H1 (cell line): ENCODE measurements around the gene TIGD2. TPM values are rescaled to one million over a fixed set of nuclear protein-coding genes. Genes with fewer than 3 reads are reported as not detected.

Experiments used
- CTCF ChIA-PET: fragments of 300-600 bp; sonication (Branson Sonifier 250); formaldehyde crosslinking; loops from one replicate; lab custom pipeline; 2021; ENCODE audit not compliant: partially characterized antibody; lab: Charles Lee
- POLR2A ChIA-PET: fragments of 300-600 bp; sonication (Branson Sonifier 250); formaldehyde crosslinking; loops from one replicate; lab custom pipeline; 2021; ENCODE audit warnings: inconsistent platforms; ENCODE audit not compliant: partially characterized antibody; lab: Charles Lee
- DNase-seq, 2 experiments: peaks; one replicate each; pipeline versions ENCODE4 v3.0.0 to v3.0.0-alpha.2; 2010 to 2022; ENCODE audit warnings: low spot score in 2 of 2, low read depth in 1 of 2, mixed read lengths in 1 of 2
- FAIRE-seq: peaks from 2 replicates; lab custom pipeline; 2011; peaks lifted over from hg19 to GRCh38; lab: Jason Lieb, UNC
- H2AFZ ChIP-seq: 2 replicates; pipeline ENCODE4 v1.8.1; 2012; ENCODE audit warnings: low read length, inconsistent platforms
- H2AK5ac ChIP-seq: 2 replicates; pipeline ENCODE4 v1.6.1; 2013; ENCODE audit warnings: low read depth, low read length
- H2BK120ac ChIP-seq: replicated peaks from 2 replicates; pipeline ENCODE3; 2013; ENCODE audit warnings: low read depth, low read length, inconsistent platforms
- H2BK12ac ChIP-seq: 2 replicates; pipeline ENCODE4 v1.6.1; 2013; ENCODE audit warnings: low read depth, low read length
- H2BK15ac ChIP-seq: 2 replicates; pipeline ENCODE4 v1.6.1; 2013; ENCODE audit warnings: low read length
- H2BK20ac ChIP-seq: 2 replicates; pipeline ENCODE4 v1.6.1; 2013; ENCODE audit warnings: low read length
- H2BK5ac ChIP-seq: 2 replicates; pipeline ENCODE4 v1.6.1; 2013; ENCODE audit warnings: low read depth, low read length
- H3K14ac ChIP-seq: 2 replicates; pipeline ENCODE4 v1.6.1; 2013; ENCODE audit warnings: inconsistent platforms; ENCODE audit not compliant: insufficient read length
- H3K18ac ChIP-seq: 2 replicates; pipeline ENCODE4 v1.6.1; 2013; ENCODE audit warnings: low read length; ENCODE audit errors: extremely low read depth
- H3K23ac ChIP-seq: 2 replicates; pipeline ENCODE4 v1.6.1; 2013; ENCODE audit warnings: inconsistent platforms; ENCODE audit not compliant: insufficient read length
- H3K23me2 ChIP-seq: 2 replicates; pipeline ENCODE4 v1.6.1; 2013; ENCODE audit warnings: low read depth, low read length
- H3K27ac ChIP-seq: 2 replicates; pipeline ENCODE4 v1.6.1; 2011; ENCODE audit warnings: low read depth, low read length, inconsistent platforms
- H3K27me3 ChIP-seq, 4 experiments: replicated peaks in 1 of 4; 1 replicate in 1 of 4; 2 replicates in 3 of 4; pipeline versions ENCODE4 v1.6.1 to v1.8.1; 2011 to 2013; ENCODE audit warnings: low read length in 3 of 4, mild to moderate bottlenecking in 3 of 4, inconsistent platforms in 2 of 4, mixed read lengths in 2 of 4, moderate library complexity in 1 of 4; ENCODE audit not compliant: control insufficient read depth in 3 of 4, insufficient read depth in 3 of 4; ENCODE audit errors: extremely low read depth in 1 of 4
- H3K36me3 ChIP-seq, 4 experiments: 2 replicates each; pipeline versions ENCODE4 v1.6.1 to v1.8.1; 2011 to 2013; ENCODE audit warnings: mild to moderate bottlenecking in 4 of 4, low read length in 3 of 4, moderate library complexity in 2 of 4, control low read depth in 1 of 4, inconsistent platforms in 1 of 4; ENCODE audit not compliant: insufficient read depth in 4 of 4, control insufficient read depth in 2 of 4
- H3K4ac ChIP-seq: replicated peaks from 2 replicates; pipeline ENCODE3; 2013; ENCODE audit warnings: low read length, low read depth, mixed read lengths, inconsistent platforms; ENCODE audit not compliant: insufficient read length
- H3K4me1 ChIP-seq, 4 experiments: replicated peaks in 1 of 4; 1 replicate in 1 of 4; 2 replicates in 3 of 4; pipeline versions ENCODE4 v1.6.1 to v1.8.1; 2011 to 2013; ENCODE audit warnings: low read length in 3 of 4, inconsistent platforms in 2 of 4, mixed read lengths in 1 of 4; ENCODE audit not compliant: insufficient read depth in 4 of 4, control insufficient read depth in 3 of 4
- H3K4me2 ChIP-seq, 2 experiments: 2 replicates each; pipeline versions ENCODE4 v1.6.1 to v1.8.1; 2011 to 2013; ENCODE audit warnings: low read depth in 2 of 2, low read length in 2 of 2, control low read depth in 1 of 2, inconsistent platforms in 1 of 2, mild to moderate bottlenecking in 1 of 2; ENCODE audit not compliant: insufficient read depth in 1 of 2
- H3K4me3 ChIP-seq, 4 experiments: fragments of 200-600, 300-600 bp in 1 of 4; sonication (generic), shearing (Covaris generic), sonication (Bioruptor Twin) in 1 of 4; 2 replicates each; pipeline versions ENCODE4 v1.5.1 to v1.8.1; 2011 to 2016; ENCODE audit warnings: low read length in 4 of 4, low read depth in 3 of 4, control low read depth in 2 of 4, inconsistent platforms in 2 of 4, mild to moderate bottlenecking in 2 of 4, mixed read lengths in 1 of 4, moderate library complexity in 1 of 4; ENCODE audit not compliant: insufficient read depth in 2 of 4; ENCODE audit errors: extremely low read depth in 1 of 4
- H3K56ac ChIP-seq: replicated peaks from 2 replicates; pipeline ENCODE3; 2013; ENCODE audit warnings: low read depth, mild to moderate bottlenecking, mixed read lengths, low read length, inconsistent platforms; ENCODE audit not compliant: insufficient read length
- H3K79me1 ChIP-seq: 2 replicates; pipeline ENCODE4 v1.6.1; 2013; ENCODE audit warnings: low read depth, low read length, control low read depth
- H3K79me2 ChIP-seq, 2 experiments: 2 replicates each; pipeline versions ENCODE4 v1.6.1 to v1.8.1; 2012 to 2013; ENCODE audit warnings: low read length in 2 of 2, mild to moderate bottlenecking in 2 of 2, inconsistent platforms in 1 of 2; ENCODE audit not compliant: insufficient read depth in 2 of 2, control insufficient read depth in 1 of 2
- H3K9ac ChIP-seq, 4 experiments: replicated peaks in 1 of 4; 1 replicate in 1 of 4; 2 replicates in 3 of 4; pipeline versions ENCODE4 v1.6.1 to v1.8.1; 2011 to 2013; ENCODE audit warnings: low read depth in 3 of 4, low read length in 3 of 4, control low read depth in 2 of 4, mild to moderate bottlenecking in 2 of 4, moderate library complexity in 2 of 4, inconsistent platforms in 1 of 4; ENCODE audit errors: extremely low read depth in 1 of 4
- H3K9me3 ChIP-seq, 2 experiments: 2 replicates each; pipeline versions ENCODE4 v1.6.1 to v1.8.1; 2012 to 2013; ENCODE audit warnings: mild to moderate bottlenecking in 2 of 2, moderate library complexity in 2 of 2, control low read depth in 1 of 2, inconsistent platforms in 1 of 2, low read depth in 1 of 2, low read length in 1 of 2, mixed read lengths in 1 of 2; ENCODE audit not compliant: insufficient read depth in 2 of 2
- H4K20me1 ChIP-seq, 2 experiments: replicated peaks in 1 of 2; 2 replicates each; pipeline versions ENCODE3 to v1.8.1; 2011 to 2013; ENCODE audit warnings: inconsistent platforms in 2 of 2, low read length in 2 of 2, mild to moderate bottlenecking in 1 of 2; ENCODE audit not compliant: insufficient read depth in 2 of 2, control insufficient read depth in 1 of 2
- H4K5ac ChIP-seq: 2 replicates; pipeline ENCODE4 v1.6.1; 2013; ENCODE audit warnings: low read length, low read depth, mixed read lengths, inconsistent platforms; ENCODE audit not compliant: insufficient read length
- H4K8ac ChIP-seq: 2 replicates; pipeline ENCODE4 v1.8.0; 2013; ENCODE audit warnings: mild to moderate bottlenecking, moderate library complexity, low read length, inconsistent platforms; ENCODE audit not compliant: insufficient read depth; ENCODE audit errors: extremely low read depth
- H4K91ac ChIP-seq: replicated peaks from 2 replicates; pipeline ENCODE3; 2013; ENCODE audit warnings: low read length, mixed read lengths, inconsistent platforms; ENCODE audit not compliant: insufficient read length
- CBX5 ChIP-seq: fragments of 300-800, 300-1000 bp; sonication (generic); IDR thresholded peaks from 2 replicates; pipeline ENCODE4 v1.7.1; 2016; ENCODE audit warnings: antibody characterized with exemption, low read length, low read depth
- HDAC2 ChIP-seq, 2 experiments: fragments of 300-600 bp in 1 of 2; sonication (generic) in 1 of 2; IDR thresholded peaks; 2 replicates each; pipeline ENCODE4 v1.6.1; 2011 to 2012; ENCODE audit warnings: low read depth in 2 of 2, low read length in 2 of 2, mild to moderate bottlenecking in 2 of 2, moderate library complexity in 2 of 2, borderline replicate concordance in 1 of 2, inconsistent platforms in 1 of 2
- HDAC6 ChIP-seq: IDR thresholded peaks from one replicate; pipeline ENCODE4 v1.7.1; 2012; ENCODE audit warnings: low read depth, mild to moderate bottlenecking, inconsistent platforms, low read length, moderate library complexity
- KDM5A ChIP-seq: fragments of 200-600 bp; IDR thresholded peaks from 2 replicates; pipeline ENCODE4 v1.7.1; 2012; ENCODE audit warnings: mild to moderate bottlenecking, low read length, inconsistent platforms, mixed read lengths
- POLR2AphosphoS5 ChIP-seq: IDR thresholded peaks from 2 replicates; pipeline ENCODE4 v1.6.1; 2011; ENCODE audit warnings: low read depth, low read length
- SAP30 ChIP-seq: fragments of 300-600 bp; sonication (generic); IDR thresholded peaks from 2 replicates; pipeline ENCODE4 v1.7.1; 2012; ENCODE audit warnings: low read length, moderate library complexity, mild to moderate bottlenecking, inconsistent platforms; ENCODE audit not compliant: insufficient read depth, insufficient replicate concordance
- SIRT6 ChIP-seq: IDR thresholded peaks from one replicate; pipeline ENCODE4 v1.7.1; 2012; ENCODE audit warnings: low read length, inconsistent platforms
- SP2 ChIP-seq: IDR thresholded peaks from 2 replicates; pipeline ENCODE4 v1.6.1; 2012; ENCODE audit warnings: mild to moderate bottlenecking, low read length, inconsistent platforms
- TAF7 ChIP-seq: optimal IDR thresholded peaks from 2 replicates; pipeline ENCODE3; 2011; ENCODE audit warnings: low read depth, mild to moderate bottlenecking, inconsistent platforms, low read length, moderate library complexity, borderline replicate concordance
- WGBS, 2 experiments: shearing (Covaris generic) in 1 of 2; methylation state at CpG; one replicate each; pipeline versions ENCODE4 v1.1.6 to v1.1.7; 2013 to 2015; ENCODE audit warnings: low lambda C conversion rate in 2 of 2, mixed read lengths in 2 of 2, inconsistent platforms in 1 of 2, low coverage in 1 of 2, missing lambda C conversion rate in 1 of 2; ENCODE audit not compliant: insufficient replicate concordance in 2 of 2, insufficient coverage in 1 of 2, insufficient read length in 1 of 2; ENCODE audit errors: extremely low coverage in 1 of 2, missing lambda C conversion rate in 1 of 2; 5-methylcytosine and 5-hydroxymethylcytosine counted together
- polyA plus RNA-seq, 7 experiments: library from polyadenylated mRNA; depleted of rRNA in 3 of 7; stranded (reverse) in 5 of 7; unstranded in 2 of 7; fragments of >200 nt in 5 of 7; fragments of 200-250 nt in 2 of 7; gene quantifications; 1 replicate in 5 of 7; 2 replicates in 1 of 7; 4 replicates in 1 of 7; pipeline versions ENCODE4 v1.2.1 to v1.2.3, GENCODE V29; 2011 to 2013; ENCODE audit warnings: missing spikeins in 2 of 7, mixed read lengths in 2 of 7
- total RNA-seq: library from RNA; stranded (reverse); fragmentation: NEBNext Ultra II Directional; extraction: Animal tissue kit (Norgen Biotek cat#: 25700); gene quantifications from 2 replicates; pipeline ENCODE4 v1.2.1, GENCODE V29; 2021

TIGD2 gene
- total and polyA plus RNA-seq, 2 of the 8 experiments (the other 6 are each of a cell fraction or from before 2014, with no cell fraction given), result 2.4 to 5.7 TPM

- H3K27me3 ChIP-seq, result peaks cover 2 to 22% (median 15%) of the 10 kb centered on the region in 4 experiments; a peak in 6 of 7 replicates
- no peaks in the 10 kb centered on the region for H4K20me1 ChIP-seq
- no peak overlapping the region for H3K4ac ChIP-seq
- H3K79me2 ChIP-seq, result no peaks in the 10 kb centered on the region
- H4K91ac ChIP-seq, result no peak overlapping the region
- H3K56ac ChIP-seq, result no peak overlapping the region
- no peak overlapping the region for H3K4me2 ChIP-seq
- H2BK5ac ChIP-seq, result no peak overlapping the region
- DNase-seq (no peak), FAIRE-seq (no peak)
- H4K5ac ChIP-seq, result no peak overlapping the region
- no peaks in the 10 kb centered on the region for H3K36me3 ChIP-seq
- peaks cover 5% of the 10 kb centered on the region; the same call in 1 of the 2 replicates for H3K23me2 ChIP-seq
- CTCF ChIA-PET, result no interaction called here
- H3K79me1 ChIP-seq, result no peaks in the 10 kb centered on the region
- H2AK5ac ChIP-seq, result no peak overlapping the region
- no peak overlapping the region for H2BK15ac ChIP-seq
- H3K18ac ChIP-seq, result no peak overlapping the region
- no peak overlapping the region for H2BK12ac ChIP-seq
- no peak overlapping the region for H3K23ac ChIP-seq
- no peak overlapping the region for H2BK120ac ChIP-seq
- no peak overlapping the region for H2AFZ ChIP-seq
- H3K9ac ChIP-seq, result no peak overlapping the region
- no peak overlapping the region for H4K8ac ChIP-seq
- H3K27ac ChIP-seq, result no peak overlapping the region
- no peak overlapping the region for H3K14ac ChIP-seq
- POLR2A ChIA-PET, result interaction anchor here (0.7 to 1.2 kb wide), 2 partner anchors 22 to 59 kb away, joined by 3 read pairs; no protein-coding TSS in a partner anchor
- H3K4me1 ChIP-seq, result peaks cover 0 to 5% (median 2%) of the 10 kb centered on the region in 4 experiments; a peak in 3 of 7 replicates
- H3K4me3 ChIP-seq, result no peak overlapping the region
- no peak overlapping the region for H2BK20ac ChIP-seq
- H3K9me3 ChIP-seq, result peaks cover 0 to under 1% of the 10 kb centered on the region in 2 experiments; a peak in 1 of 4 replicates
- WGBS, 2 experiments, result 79% methylated on average over 2 of the region's 2 CpGs; no CpG with 5 or more reads in 1 of the 2 experiments
- TF ChIP-seq SP2 (no peak), HDAC2 (IDR thresholded peaks at IDR 0.05; ENCODE audit: borderline replicate concordance in 1 of 2, low read depth in 2 of 2, low read length in 2 of 2) (no peak), KDM5A (no peak), SAP30 (no peak), SIRT6 (no peak), HDAC6 (no peak), POLR2AphosphoS5 (no peak), CBX5 (no peak), TAF7 (no peak)
- TF ChIP-seq, all 59 proteins: peak for 0
These were observed 2.1 kb downstream of the TIGD2 start for GRCh38 chr4:89113415-89113814.
